AG04449 (cell line): ENCODE results near the gene C17orf50.

ENCODE experiments used
- CTCF ChIA-PET: fragments of 350-600 bp; formaldehyde crosslinking; extraction: SDS; loops from one replicate; lab custom pipeline; 2021; ENCODE audit warnings: antibody characterized with exemption; lab: Yijun Ruan, JAX
- POLR2A ChIA-PET: fragments of 400-600, 350-600 bp; formaldehyde crosslinking; extraction: SDS; loops from one replicate; lab custom pipeline; 2020; ENCODE audit warnings: antibody characterized with exemption, inconsistent platforms; lab: Yijun Ruan, JAX
- DNase-seq: peaks from one replicate; pipeline ENCODE4 v3.0.0-alpha.2; 2010; ENCODE audit warnings: low read depth, low spot score
- H3K4me3 ChIP-seq: 2 replicates; pipeline ENCODE4 v1.5.1; 2011; ENCODE audit warnings: low read depth, mild to moderate bottlenecking, control low read depth, low read length
- CTCF ChIP-seq: IDR thresholded peaks from one replicate; pipeline ENCODE4 v1.5.1; 2011; ENCODE audit warnings: mild to moderate bottlenecking, moderate library complexity, low read length, control low read depth, inconsistent platforms; ENCODE audit not compliant: insufficient read depth; ENCODE audit errors: missing control alignments

The C17orf50 gene

GRCh38 chr17:35804658-35805192 is 44.0 kb downstream of the C17orf50 start:
- CTCF ChIA-PET, result interaction anchor here (0.6 to 13.3 kb wide), 31 partner anchors 9 to 230 kb away, joined by 3 to 819 read pairs (median 5); partner anchors contain the start of genes C17orf50, MMP28 and PEX12
- POLR2A ChIA-PET, result no interaction called here
- DNase-seq, result peak; percentile 77
- peak; percentile 89 for TF ChIP-seq CTCF
- no peak overlapping the region for H3K4me3 ChIP-seq

GRCh38 chr17:35807371-35808144 is 46.9 kb downstream of the C17orf50 start:
- ChIA-PET CTCF (interaction anchor here (0.8 to 13.3 kb wide), 16 partner anchors 7 to 216 kb away, joined by 3 to 819 read pairs (median 6); partner anchors contain the start of gene C17orf50), POLR2A (interaction anchor here (0.5 to 0.7 kb wide), 2 partner anchors 15 to 34 kb away, joined by 3 to 4 read pairs; no protein-coding TSS in a partner anchor)
- no peak for DNase-seq
- H3K4me3 ChIP-seq, result no peak overlapping the region
- no peak for TF ChIP-seq CTCF

GRCh38 chr17:35808240-35808961 is 47.7 kb downstream of the C17orf50 start:
- ChIA-PET CTCF (interaction anchor here (0.8 to 13.3 kb wide), 22 partner anchors 8 to 435 kb away, joined by 3 to 819 read pairs (median 4); partner anchors contain the start of genes C17orf50 and SLFN11), POLR2A (interaction anchor here (0.5 to 1.8 kb wide), 17 partner anchors 10 to 375 kb away, joined by 3 to 12 read pairs (median 4); partner anchors contain the start of genes GAS2L2 and MMP28)
- peak overlapping the region; percentile 58 for H3K4me3 ChIP-seq
- TF ChIP-seq CTCF, result no peak
- DNase-seq, result no peak

- POLR2A ChIA-PET, result interaction anchor here (0.5 to 1.8 kb wide), 20 partner anchors 9 to 755 kb away, joined by 3 to 12 read pairs (median 4); partner anchors contain the start of genes GAS2L2 and MMP28
- peak; percentile 83 for TF ChIP-seq CTCF
- H3K4me3 ChIP-seq, result peak within 1 kb of the TSS; percentile 88
- CTCF ChIA-PET, result interaction anchor here (0.8 to 13.3 kb wide), 23 partner anchors 8 to 436 kb away, joined by 3 to 819 read pairs (median 4); partner anchors contain the start of genes C17orf50 and SLFN11
- peak; percentile 95 for DNase-seq
Measured at GRCh38 chr17:35808962-35809854, 48.5 kb downstream of the C17orf50 start, which contains the start of gene TAF15. TSS of gene TAF15 (plus strand) at chr17:35809484. CDS start at chr17:35809570, 86 bp downstream.

GRCh38 chr17:35809855-35810461 is 49.3 kb downstream of the C17orf50 start:
- ChIA-PET CTCF (interaction anchor here (0.9 to 13.3 kb wide), 9 partner anchors 8 to 61 kb away, joined by 4 to 819 read pairs (median 5); partner anchors contain the start of gene C17orf50), POLR2A (interaction anchor here (0.5 to 1.8 kb wide), 6 partner anchors 10 to 104 kb away, joined by 3 to 12 read pairs (median 6); no protein-coding TSS in a partner anchor)
- no peak for DNase-seq
- TF ChIP-seq CTCF, result no peak
- H3K4me3 ChIP-seq, result peak overlapping the region; percentile 88
